Stimulated activated CD8-positive, alpha-beta memory T cell treated with anti-CD3 and anti-CD28 coated beads, Interleukin-15, amount 100 ng/mL, for 1 hour (primary cell): ENCODE results near the gene PPP2R2C.

Experiments
- DNase-seq: peaks from one replicate; pipeline ENCODE4 v3.0.0-alpha.2; 2020; ENCODE audit warnings: low read depth

PPP2R2C gene

DNA sequence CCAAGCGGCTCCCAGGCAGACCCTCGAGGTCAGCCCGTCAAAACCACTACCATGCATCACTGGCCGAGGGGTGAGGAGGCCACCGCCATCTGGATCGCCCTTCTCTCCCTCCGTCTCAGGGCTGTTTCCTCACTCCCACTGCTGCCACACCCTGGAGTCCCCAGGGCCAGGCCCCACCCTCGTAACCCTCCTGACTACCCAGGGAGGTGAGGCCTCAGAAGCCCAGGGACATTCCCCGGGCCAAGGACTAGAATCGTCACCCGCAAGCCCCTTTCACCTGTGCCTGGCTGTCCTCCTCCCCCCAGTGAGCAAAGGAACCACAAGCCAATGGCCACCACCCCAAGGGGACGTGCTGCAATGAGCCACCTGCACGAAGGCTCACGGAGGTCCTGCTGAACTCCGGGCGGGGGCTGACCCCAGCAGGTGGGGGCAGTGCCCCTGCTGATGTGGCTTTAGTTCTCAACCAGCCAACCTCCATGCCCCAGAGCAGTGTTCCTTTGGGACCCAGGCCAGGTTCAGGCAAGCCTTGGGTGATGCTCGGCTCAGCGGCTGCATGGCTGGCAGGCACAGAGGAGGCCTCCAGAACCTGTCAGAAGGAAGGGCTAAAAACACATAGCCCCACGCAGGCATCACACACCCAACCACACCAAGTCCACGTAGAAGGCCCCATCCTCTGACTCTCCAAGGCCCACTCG is 23.8 kb downstream of the PPP2R2C start:
- DNase-seq = no peak

DNA sequence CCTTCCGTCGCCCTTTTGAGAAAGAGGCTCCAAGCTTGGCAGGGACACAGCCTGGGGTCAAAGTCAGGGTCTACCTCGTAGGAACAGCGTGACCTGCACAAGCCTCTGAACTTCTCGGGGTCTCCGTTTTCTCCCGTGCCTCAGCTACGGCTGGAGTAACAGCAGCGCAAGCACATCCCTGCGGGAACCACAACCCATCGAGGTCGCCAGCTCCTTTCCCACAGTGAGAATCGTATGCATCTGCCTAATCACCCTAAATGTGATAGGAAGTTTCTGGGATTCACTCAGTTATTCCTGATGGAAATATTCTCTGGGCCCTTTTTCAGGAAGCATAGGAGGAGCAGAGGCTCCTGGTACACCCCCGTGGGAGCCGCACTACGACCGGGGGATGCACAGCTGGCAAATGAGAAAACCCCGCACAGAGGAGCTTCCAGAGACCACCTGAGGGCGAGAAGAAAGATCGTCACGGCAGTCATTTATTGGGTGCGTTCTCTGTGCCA is 24.7 kb downstream of the PPP2R2C start:
- DNase-seq = no peak

DNA sequence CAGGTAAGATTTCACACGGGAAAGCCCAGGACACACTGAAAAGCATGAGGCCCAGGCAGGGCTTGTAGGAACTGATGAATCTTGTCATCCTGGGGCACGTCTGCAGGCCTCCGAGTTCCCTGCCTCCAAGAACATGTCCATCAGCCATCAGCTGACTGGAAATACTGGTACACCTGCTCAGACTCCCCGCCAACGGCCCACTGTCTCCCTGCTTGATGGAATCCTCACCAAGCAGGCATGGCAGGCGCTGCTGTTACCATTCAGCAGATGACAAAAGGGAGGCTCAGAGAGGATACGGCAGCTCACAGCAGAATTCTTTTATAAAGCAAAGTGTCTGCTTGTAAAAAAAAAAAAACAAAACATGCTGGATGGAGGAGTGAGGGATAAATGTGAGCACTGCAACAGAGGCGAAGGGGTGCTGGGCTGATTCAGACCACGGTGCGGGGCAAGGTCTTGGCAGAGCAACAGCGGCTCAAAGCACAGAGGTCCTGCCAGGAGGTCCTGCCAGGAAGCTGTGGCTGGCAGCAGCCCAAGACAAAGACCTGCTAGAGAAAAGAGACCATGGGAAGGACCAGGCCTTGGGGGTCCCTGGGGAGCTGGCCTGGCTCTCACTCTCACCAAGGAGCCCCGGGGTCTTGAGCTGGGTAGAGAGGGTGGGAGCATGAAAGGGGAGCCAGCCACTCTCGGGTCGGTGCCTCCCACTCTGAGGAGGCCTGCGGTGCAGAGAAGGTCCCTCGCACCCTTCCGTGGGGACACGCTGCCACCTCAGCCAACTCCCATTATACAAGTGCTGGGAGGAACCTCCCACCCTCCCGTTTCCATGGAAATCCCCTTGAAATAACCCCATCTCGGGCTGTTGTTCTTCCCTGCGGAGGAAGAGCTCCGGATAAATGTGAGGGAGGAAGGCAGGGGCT is 25.6 kb downstream of the PPP2R2C start:
- DNase-seq = no peak

DNA sequence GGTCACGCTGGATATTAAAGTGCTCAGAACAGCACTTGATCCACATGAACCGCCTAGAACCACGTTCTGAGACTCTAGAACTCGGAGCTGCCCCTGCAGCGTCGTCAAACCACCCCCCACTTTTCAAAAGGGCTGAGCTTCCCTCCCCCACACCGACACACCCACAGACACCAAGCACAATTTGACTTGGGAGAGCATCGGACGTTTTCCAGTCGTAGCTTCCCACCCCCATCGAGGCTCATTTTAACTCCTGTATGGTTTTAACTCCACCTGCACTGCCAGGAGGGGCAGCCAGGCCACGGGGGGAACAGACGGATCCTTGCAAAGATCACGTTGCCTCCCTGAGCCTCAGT is 26.3 kb downstream of the PPP2R2C start:
- no peak for DNase-seq

DNA sequence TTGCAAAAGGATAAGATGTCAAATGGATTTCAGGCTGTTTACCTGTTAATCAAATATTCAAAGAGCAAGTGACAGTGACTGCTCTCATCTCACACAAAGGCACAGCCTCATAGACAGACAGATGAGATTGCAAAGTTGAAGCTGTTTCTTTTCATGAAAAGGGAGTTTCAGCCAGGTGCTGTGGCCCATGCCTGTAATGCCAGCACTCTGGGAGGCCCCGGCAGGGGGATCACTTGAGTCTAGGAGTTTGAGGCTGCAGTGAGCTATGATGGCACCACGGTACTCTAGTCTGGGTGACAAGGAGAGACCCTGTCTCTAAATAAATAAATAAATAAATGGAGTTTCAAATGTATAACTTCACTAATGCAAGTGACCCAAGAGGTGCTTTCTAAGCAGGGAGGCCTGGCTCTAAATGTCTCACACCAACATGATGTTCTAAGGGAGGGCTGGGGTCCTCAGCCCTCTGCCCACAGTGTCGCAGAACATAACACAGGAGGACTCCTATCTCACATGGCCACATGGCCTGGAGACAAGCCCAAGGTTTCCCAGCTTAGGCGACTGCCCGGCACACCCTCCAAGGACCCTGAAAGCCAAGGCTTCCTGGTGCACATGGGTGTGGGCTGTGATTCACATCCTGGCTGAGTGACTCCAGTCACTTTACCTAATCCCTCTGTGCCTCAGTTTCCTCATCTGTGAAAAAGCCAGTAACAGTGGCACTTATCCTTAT is 26.8 kb downstream of the PPP2R2C start:
- DNase-seq = no peak

DNA sequence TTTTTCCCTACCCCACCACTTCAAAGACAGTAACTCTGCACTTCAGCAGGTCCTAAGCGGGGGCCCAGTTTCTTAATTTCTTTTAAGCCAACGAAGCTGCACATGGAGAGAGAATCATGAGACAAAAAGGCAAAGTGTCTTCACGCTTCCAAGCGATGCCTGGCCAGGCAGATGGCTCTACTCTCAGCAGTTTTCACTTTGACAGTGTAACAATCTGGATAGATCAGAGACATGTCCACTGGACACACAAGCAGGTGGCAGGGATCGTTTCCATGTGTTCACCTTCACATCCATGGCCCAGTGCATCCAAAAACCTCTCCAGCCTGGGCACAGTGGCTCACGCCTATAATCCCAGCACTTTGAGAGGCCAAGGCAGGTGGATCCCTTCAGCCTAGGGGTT is 27.8 kb downstream of the PPP2R2C start:
- no peak for DNase-seq

DNA sequence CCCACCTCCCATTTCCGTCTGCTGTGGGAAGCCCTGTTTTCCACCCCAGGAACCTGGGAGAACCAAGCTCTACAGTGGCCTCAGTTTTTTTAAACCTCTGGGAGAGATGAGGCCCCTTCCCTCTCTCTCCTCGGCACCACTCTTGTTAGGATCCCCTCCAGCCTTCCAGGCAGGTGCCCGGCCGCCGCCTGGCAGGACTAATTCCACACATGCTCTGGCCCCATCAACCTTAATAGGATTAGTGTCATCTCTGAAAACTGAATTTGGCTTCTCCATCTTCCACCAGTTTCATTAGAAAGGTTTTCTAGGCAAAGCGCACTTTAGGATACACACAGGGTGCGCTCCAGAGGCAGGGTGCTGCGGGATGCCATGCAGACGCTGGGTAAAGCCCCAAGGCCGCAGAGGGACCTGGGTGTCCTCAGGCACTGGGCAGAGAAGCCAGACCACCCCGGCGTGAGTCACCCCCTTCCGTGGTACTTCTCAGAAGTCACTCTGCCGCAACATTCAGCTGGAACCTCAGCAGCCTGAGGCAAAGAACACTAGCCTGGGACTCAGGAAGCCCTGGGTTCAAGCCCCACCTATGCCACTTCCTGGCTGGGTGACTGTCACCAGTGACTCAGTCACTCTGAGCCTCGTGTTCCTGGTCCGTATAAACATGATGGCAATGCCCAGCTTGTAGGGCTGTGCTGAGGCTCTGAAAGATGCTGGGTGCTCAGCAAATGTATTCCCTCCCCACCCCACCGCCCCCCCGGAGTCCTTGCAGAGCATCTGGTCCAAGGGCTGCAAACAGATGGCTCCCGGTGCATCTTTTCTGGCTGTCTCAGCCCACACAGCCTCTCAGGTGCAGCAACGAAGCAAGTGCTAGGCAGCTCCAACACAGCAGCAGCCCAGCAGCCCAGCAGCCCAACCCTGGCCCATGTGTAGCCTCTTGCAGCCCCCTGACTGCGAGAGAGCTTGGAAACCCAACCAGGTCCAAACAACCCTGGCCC is 29.1 kb downstream of the PPP2R2C start:
- no peak for DNase-seq

DNA sequence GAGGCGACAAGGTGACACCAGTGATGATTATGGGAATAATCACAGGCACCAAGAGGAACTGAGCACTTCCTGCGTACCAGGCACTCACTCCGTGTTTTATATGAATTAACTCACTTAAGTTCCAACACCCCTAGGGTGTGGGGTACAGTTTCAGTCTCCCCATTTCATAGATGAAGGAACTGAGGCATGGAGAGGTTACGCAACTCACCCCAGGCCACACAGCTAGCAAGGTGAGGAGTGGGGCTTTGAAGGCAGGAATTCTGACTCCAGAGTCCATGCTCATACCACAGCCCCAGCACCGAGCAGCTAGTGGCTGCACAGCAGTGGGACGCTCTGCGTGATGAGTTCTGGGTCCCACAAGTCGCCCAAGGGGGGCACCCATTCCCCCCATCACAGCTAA is 29.9 kb downstream of the PPP2R2C start:
- no peak for DNase-seq

DNA sequence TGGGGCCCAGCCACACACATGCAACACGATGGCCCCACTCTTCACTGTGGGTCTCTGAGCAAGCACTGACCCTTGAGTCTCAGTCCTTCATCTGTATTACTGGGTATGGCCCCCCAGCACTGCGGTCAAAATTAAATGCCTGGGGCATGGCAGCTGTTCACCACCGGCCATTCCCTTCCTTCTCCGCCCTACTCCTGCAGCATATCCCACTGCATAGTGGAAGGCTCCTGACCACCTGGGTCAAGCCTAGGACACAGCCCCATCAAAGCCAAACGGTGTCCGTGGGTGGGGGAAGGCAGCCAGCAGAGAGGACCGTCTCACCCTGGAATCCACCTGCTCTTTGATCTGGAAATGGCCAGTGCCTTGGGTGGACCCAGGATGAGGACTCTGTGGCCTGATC is 30.7 kb downstream of the PPP2R2C start:
- DNase-seq = no peak

DNA sequence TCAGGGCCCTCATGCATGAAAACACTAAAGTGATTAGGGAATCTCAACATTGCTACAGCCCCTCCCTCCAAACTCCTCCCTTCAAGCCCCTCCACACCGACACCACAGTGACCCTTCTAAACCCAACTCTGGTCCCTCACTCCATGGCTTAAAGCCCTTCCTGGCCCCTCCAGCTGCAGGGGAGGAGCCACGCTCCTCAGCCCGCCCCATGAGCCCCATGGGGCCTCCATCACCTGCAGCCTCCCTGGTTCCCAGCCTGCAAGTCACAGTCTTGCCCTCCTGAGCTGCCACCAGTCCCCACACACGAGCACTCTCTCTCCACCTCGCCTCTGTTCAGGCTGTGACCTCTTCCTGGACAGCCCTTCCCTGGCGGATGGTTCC is 31.2 kb downstream of the PPP2R2C start:
- DNase-seq = no peak

DNA sequence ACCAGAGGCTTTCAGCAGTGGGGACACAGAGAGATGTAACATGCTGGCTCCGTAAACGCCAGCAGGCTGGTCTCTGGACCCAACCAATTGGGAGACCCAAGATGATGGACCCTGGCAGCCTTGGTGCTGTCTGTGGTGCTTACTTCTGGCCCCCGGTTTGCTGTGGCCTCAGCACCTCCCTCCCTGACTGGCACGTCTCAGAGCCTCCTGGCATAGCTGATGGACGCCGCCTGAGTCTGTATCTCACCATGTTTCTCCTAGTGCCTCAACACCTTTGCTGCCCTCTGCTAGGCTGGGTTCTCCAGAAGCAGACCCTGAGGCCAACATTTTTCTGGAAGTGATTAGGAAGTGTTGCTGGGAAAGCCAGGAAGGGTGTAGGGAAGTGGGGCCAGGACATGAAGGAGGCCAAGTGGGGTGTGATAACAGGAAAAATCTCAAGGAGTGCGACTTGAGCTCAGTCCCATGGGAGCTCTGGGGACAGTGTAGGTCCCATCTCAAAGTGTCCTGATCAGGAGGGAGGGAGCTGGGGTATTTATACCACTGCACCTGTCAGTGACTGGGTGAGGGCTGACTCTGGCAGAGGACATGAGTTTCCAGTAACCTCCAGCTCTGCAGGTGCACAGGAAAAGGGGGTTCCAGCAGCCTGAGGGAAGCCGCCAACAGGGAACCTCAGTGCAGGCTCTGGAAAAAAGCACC is 31.8 kb downstream of the PPP2R2C start:
- DNase-seq = no peak

DNA sequence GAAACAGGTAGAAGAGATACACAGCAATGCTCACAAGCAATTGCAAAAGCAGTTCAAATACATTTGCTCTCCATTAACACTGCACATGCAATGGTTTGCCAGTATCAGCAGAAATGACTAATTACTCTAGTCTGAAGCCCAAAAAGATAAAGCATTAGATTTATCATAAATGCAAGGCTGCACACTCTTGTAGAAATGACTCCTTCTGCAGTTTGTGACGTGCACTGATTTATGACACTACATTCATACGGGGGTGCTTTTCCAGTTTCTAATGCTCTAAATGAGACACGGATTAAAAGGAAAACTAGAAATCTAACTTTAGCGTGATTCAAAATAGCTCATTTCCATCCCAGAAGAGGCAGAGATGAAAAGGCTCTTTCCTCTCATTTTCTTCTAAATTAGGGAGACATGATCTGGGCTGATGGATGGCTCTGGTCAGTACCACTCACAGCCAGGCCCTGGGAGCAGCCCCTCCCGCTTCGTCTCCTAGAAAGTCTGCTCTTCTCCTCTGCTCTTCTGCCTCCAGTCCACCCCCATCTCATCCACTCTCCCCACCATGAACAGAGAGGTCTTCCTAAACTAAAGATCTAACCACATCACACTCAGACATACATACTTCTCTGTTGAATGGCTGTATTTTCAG is 33.2 kb downstream of the PPP2R2C start:
- DNase-seq = no peak

DNA sequence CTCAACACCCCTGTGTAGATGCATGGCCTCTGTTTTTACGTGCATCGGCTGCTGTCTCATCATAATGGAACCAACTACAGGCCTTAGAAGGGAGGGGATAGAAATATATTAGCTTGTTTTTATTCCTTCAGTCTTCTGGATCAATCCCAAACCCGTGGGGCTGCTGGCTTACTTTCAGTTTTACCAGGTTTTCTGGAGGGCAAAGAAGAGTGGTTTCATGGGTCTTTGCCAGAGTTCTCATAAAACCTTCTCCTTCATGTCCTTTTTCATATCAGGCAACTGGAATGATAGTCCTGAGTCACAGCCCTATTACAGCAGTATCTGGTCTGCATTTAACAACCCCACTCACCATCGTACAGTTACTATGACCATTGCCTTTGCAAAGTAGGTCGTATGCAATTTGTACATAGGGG is 34.6 kb downstream of the PPP2R2C start:
- DNase-seq = no peak

DNA sequence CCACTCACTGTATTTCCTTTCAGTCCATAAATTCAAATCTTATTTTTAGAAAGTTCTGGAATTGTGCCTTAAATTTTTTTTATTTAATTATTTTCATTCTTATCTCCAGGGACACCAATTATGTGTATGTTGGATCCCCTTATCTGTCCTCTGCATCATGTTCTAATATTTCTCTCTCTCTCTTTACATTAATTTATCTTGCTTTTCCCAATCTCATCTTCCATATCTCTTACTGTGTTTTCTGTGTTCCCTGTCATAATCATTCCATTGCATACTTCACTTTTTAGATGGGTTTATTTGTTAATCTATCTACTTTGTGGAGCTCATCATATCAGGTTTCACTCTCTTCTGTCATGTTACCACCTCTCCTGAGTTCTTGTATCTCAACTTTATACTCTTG is 37.4 kb downstream of the PPP2R2C start:
- no peak for DNase-seq

DNA sequence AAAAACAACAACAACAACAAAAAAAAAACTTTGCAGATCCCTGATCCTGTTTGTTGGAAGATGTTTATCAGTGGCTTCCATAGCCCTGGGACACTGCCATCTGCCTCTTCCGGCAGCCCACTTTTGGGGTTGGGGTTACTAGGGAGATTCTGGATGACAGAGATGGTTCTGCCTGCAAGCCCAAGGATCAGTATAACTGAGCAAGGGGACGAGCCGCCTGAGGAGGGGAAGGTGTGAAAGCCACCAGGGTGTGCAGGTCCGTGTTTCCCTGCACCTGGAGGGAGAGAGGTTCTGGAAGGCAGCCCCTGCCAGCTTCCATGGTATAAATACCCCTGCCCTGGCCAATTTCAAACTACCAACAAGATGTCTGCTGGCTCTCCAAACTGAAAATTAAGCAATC is 41.5 kb downstream of the PPP2R2C start:
- DNase-seq = no peak

DNA sequence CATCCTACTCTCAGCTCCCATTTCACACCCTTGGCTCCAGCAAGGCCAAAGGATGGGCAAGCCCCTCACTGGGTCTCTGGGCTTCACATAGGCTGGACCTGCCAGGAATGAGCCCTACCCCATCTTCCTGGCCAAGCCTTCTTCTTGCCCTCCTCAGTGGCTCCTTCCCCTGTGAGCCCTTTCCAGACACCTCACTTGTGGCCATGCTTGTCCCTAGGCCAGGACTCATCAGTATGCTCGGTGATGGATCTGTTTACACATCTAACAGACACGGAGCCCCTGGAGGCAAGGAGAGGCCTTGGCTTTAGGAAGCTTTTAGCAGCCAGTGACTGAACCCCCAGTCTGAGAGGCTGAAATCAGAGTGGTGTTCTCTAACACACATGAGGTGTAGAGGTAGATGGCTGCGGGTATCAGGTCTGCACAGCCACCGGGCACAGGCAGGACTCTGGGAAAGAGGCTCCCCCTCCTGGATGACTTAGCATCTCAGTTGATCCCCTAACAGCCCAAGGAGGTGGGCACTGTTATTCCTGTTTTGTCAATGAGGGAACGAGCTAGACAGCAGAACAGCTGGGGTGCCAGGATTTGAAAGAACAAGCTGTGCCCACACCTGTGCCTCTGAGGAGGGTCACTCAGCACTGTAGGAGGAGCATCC is 44.8 kb downstream of the PPP2R2C start:
- no peak for DNase-seq

DNA sequence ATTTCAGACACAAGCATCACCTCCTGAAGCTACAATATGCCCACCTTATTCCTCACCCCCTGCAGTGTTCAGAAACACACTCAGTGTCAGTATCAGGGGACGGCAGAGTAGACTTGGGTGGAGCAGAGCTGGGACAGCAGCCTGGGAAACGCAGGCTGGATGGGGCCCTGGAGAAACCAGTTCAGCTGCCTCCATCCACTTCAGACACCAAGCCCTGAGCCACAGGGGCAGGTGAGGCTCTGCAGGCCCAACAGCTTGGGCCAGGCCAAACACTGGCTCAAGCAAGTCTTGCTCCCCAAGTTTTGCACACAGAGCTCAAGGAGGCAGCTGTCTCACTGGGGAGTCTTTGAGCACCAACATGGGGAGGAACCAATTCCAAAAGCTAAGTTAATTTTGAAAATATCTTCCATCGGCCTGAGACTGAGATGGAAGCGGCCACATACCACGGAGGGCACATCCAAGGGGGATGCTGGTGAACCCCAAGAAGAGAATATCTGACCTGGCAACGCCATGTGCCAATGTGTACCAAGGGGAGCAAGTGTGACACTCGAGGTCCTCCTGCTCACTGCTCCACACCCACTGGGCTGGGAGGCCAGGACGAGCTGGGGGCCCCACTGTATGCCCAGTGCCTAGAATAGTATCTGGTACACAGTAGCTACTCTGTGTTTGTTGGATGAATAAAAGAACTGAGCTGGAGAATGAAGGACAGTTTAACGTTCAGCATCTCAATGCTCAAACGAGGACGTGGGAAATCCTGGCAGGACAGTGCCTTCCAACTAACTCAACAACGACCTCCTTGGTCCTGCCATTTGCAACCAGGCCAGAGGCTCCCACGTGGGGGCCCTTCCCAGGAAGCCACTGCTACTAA is 45.6 kb downstream of the PPP2R2C start:
- no peak for DNase-seq

DNA sequence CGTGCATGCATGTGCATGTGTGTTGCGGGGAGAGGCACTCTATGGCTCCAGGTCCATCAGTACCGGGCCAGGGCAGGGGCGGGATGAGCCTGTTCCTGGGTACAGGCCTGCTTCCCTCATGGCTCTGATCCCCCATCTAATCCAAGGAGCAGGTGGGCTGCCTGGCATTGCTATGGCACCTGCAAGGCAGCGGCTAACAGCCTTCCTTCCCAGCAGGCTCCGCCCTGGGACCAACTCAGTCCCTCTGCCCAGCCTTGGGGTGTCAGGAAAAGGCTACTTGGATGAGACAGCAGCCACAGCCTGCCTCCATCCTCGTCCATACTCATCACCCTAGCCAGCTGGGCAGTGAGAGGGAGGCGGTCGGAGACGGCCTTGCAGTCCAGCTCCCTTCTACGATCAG is 46.5 kb downstream of the PPP2R2C start:
- DNase-seq = no peak

DNA sequence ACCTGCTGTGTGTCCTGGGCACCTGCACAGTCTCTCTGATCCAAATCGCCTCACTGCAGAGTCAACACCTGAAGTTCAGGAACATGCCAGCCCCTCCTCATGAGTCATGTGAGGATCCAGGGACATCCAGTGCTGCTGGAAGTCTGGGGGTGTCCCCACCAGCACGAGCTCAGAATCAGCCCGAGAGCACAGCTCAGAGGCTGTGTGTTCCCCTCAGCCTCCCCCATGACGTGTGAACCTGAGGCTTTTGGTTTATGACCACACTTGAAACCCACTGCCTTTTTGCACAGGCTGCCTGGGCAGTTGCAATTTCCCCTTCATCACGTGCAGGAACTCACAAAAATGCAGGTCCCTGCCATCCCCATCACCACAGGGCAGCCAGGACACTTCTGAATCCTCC is 47.1 kb downstream of the PPP2R2C start:
- DNase-seq = no peak
